SH-SY5Y (cell line): ENCODE results near the gene STAM.

Experiments
- GATA2 ChIP-seq: IDR thresholded peaks from 2 replicates; pipeline ENCODE4 v1.6.1; 2011; ENCODE audit warnings: mild to moderate bottlenecking, low read depth, low read length
- GATA3 ChIP-seq: IDR thresholded peaks from 2 replicates; pipeline ENCODE4 v1.6.1; 2011; ENCODE audit warnings: low read depth, mild to moderate bottlenecking, low read length, moderate library complexity

- no peak for TF ChIP-seq GATA3
- TF ChIP-seq GATA2: no peak
These were observed 90.6 kb downstream of the STAM start for GRCh38 chr10:17734432-17735080.
